22Rv1 (cell line): ENCODE results near the gene COQ3.

Experiments used
- H3K27ac ChIP-seq: fragments of 450-650 bp; 2 replicates; pipeline ENCODE4 v1.5.1; 2017
- ZFX ChIP-seq: fragments of 450-650 bp; IDR thresholded peaks from 2 replicates; pipeline ENCODE4 v1.6.1; 2017; ENCODE audit warnings: antibody characterized with exemption, borderline replicate concordance
- TF ChIP-seq, protein P1 (sequence below): fragments of 450-650 bp; IDR thresholded peaks from 2 replicates; pipeline ENCODE4 v1.5.1; 2017; ENCODE audit warnings: mild to moderate bottlenecking

COQ3 gene

DNA sequence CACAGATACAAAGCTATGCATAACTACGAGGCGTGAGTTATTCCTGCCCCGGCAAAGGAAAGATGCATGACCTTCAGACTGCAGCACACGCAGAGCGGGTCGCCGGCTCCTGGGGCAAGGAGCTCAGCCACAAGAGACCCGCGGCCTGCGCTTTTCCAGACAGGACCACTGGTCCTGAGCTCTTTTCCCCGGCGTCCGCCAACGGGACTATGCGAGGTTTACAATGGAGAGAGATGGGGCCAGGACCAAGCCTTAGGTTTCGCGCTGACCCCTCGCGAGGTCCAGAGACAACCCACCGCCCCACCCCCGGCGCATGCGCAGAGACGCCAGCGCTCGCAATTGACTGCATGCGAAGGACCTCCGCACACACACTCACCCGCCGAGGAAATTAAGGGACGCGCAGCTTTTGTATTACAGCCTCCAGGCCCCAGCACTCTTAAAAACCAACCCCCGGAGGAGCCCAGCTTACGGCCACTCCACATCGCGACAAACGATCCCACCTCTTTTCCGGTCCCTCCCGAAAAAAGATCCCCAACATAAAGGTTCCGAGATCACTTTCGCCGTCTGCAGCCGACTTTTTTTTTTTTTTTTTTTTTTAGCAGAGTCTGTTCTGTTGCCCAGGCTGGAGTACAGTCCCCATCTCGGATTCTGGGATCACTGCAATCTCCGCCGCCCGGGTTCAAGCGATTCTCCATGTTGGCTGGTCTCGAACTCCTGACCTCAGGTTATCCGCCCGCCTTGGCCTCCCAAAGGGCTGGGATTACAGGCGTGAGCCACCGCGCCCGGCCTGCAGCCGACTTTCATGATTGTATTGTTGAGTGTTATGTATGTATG, at the start of gene COQ3:
COQ3 (minus strand) TSS at position 498 of the 834 bp plus-strand sequence; CDS start at position 482, 16 bp downstream.
- peak within 1 kb of the TSS; percentile 90 for H3K27ac ChIP-seq
- TF ChIP-seq, protein P1, sequence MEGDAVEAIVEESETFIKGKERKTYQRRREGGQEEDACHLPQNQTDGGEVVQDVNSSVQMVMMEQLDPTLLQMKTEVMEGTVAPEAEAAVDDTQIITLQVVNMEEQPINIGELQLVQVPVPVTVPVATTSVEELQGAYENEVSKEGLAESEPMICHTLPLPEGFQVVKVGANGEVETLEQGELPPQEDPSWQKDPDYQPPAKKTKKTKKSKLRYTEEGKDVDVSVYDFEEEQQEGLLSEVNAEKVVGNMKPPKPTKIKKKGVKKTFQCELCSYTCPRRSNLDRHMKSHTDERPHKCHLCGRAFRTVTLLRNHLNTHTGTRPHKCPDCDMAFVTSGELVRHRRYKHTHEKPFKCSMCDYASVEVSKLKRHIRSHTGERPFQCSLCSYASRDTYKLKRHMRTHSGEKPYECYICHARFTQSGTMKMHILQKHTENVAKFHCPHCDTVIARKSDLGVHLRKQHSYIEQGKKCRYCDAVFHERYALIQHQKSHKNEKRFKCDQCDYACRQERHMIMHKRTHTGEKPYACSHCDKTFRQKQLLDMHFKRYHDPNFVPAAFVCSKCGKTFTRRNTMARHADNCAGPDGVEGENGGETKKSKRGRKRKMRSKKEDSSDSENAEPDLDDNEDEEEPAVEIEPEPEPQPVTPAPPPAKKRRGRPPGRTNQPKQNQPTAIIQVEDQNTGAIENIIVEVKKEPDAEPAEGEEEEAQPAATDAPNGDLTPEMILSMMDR: no peak
- TF ChIP-seq ZFX: no peak

DNA sequence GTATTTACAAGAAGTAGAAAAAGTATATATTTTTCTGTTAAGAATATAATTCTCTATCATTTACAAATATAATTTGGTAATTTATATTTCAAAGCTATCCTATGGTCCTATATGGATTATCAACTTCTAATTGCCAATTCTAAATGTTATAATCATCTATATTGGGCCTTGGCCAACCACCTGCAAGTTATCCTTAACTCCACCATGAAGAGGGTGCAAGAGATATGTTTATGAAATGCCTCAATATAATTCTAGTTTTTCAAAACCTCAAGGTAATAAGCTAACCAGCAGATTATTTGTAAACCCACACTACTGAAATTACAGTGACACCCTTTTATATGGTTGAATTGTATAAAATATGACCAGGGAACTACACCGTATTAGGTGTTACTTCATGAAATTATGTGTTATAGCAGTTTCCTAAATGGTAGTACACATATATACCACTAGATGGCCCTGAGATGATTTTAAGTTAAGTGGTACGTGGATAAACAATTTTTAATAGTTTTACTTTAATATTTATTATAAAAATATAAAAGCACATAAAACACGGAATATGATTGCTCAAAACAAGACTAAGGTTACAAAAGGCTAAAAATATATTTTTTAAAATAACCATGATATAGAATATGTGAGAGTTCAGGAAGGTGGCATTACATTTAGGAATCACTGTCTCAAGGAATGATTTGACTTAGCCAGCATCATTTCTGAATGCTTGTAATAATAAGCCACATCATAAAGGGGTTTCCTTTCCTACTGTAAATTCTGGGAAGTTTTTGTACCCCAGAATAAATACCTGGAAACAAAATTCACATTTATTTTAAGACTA, 40.9 kb upstream of the COQ3 start:
- TF ChIP-seq ZFX: no peak
- TF ChIP-seq, protein P1: peak; percentile 79
- H3K27ac ChIP-seq: no peak overlapping the region

- no peak overlapping the region for H3K27ac ChIP-seq
- TF ChIP-seq, protein P1: no peak
- no peak for TF ChIP-seq ZFX
Measured at GRCh38 chr6:99432877-99433276, 38.9 kb upstream of the COQ3 start.

GRCh38 chr6:99431901-99432300, 37.9 kb upstream of the COQ3 start:
- TF ChIP-seq, protein P1: no peak
- TF ChIP-seq ZFX: no peak
- H3K27ac ChIP-seq: no peak overlapping the region

DNA sequence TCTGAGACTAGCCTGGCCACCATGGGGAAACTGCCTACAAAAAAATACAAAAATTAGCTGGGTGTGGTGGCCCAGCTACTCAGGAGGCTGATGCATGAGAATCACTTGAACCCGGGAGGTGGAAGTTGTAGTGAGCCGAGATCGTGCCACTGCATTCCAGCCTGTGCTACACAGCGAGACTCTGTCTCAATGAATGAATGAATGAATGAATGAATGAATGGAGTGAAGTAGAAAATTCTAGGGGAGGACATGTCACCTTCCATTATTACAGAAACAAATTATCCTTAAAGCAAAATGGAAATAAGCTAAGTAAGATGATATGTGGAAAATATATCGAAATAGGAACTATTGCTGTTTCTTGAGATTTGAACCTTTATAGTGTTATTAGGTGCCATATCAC, 34.0 kb upstream of the COQ3 start:
- TF ChIP-seq ZFX: no peak
- TF ChIP-seq, protein P1: no peak
- H3K27ac ChIP-seq: no peak overlapping the region

DNA sequence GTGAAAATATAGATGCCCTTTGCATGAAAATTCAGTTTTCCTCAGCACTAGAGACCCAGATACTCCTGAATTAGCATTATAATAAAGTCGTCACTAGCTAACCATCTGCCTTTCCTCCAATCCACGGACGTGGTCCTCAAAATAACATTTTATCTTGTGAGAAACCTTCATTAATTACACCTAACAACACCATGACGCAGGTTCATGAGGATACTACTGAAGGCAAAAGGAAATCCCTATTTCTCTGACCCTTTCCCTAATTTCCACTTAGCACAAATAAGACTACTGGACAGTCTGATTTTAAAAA, 32.4 kb upstream of the COQ3 start:
- H3K27ac ChIP-seq: peak overlapping the region; percentile 97
- TF ChIP-seq ZFX: no peak
- TF ChIP-seq, protein P1: no peak
